IPS DF 4.7 (cell line): ENCODE data around the gene RPS15.

ENCODE experiments used
- DNase-seq: peaks from one replicate; pipeline ENCODE4 v3.0.0-alpha.2; 2013; ENCODE audit warnings: low spot score; ENCODE audit errors: extremely low read depth

RPS15 gene

GRCh38 chr19:1481893-1482360 is 43.7 kb downstream of the RPS15 start:
- DNase-seq: no peak

GRCh38 chr19:1482361-1483130 is 44.4 kb downstream of the RPS15 start:
- no peak for DNase-seq

GRCh38 chr19:1483131-1483978 is 45.2 kb downstream of the RPS15 start:
- DNase-seq: no peak

- no peak for DNase-seq
Observed at GRCh38 chr19:1483979-1484428, 45.8 kb downstream of the RPS15 start.

- DNase-seq: no peak
Observed at GRCh38 chr19:1486720-1487575, 48.8 kb downstream of the RPS15 start.

GRCh38 chr19:1487576-1488281 is 49.5 kb downstream of the RPS15 start:
- DNase-seq: no peak

GRCh38 chr19:1488282-1488601 is 50.0 kb downstream of the RPS15 start:
- DNase-seq: no peak

- DNase-seq: no peak
Observed at GRCh38 chr19:1489463-1490310, 51.5 kb downstream of the RPS15 start.
